ENCODE results near the gene ATG9A.

The ATG9A gene

DNA sequence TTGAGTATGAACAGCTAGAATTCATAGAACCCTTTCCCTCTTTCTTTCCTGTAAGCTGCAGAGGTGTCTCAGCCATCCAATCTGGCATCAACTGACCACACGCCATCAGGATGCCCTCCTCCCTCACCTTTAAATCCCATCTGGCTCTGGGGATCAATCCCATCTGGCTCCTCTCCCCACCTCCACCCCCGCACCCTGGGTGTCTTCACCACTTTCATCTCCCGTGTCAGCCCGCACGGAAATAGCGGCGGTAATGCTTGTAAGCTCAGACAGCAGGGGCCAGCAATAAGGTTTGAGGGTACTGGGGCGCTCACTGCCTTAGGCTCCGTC lies 23.1 kb upstream of the ATG9A start:
- DNase-seq (ENCODE audit: low spot score), result no peak

DNA sequence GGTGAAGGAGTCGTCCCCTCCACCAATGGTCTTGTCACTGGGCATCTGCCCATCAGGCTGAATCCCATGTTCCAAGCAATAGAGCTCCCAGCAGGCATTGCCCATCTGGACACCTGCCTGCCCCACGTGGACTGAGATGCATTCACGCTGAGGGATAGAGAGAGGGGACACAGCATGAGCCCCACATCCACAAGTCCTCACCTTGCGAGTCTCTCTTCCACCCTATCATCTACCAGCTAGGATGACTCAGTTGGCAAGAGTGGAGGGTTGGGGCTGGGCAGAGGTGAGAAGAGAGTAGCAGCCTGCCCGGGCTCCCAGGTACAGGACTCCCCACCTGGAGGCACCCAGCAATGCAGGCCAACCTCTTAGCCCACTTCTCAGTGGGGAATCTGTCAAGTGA lies 22.6 kb upstream of the ATG9A start:
- DNase-seq (ENCODE audit: low spot score), result peak; percentile 45

- DNase-seq (ENCODE audit: low spot score), result no peak
These were observed 22.2 kb upstream of the ATG9A start for GRCh38 chr2:219251656-219252055.

DNA sequence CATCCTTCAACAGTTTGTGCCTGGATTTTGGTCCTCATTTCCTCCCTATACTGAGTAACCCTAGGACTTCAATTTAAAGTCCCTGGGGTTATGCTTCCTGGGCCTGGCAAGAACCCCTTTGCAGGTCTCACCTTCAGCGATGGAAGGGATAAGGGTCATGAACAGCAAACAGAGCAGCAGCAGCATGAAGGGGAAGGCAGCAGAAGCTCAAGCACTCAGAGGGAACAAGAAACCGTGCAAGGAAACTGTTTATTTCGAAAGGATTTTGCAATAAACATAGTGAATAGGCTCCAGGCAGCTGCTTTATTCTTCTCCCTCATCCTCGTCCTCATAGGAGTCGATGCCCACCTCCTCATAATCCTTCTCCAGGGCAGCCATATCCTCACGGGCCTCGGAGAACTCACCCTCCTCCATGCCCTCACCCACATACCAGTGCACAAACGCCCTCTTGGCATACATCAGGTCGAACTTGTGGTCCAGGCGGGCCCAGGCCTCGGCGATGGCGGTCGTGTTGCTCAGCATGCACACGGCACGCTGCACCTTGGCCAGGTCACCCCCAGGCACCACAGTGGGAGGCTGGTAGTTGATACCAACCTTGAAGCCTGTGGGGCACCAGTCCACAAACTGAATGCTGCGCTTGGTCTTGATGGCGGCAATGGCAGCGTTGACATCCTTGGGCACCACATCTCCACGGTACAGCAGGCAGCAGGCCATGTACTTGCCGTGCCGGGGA lies 20.8 kb upstream of the ATG9A start:
- no peak for DNase-seq (ENCODE audit: low spot score)

DNA sequence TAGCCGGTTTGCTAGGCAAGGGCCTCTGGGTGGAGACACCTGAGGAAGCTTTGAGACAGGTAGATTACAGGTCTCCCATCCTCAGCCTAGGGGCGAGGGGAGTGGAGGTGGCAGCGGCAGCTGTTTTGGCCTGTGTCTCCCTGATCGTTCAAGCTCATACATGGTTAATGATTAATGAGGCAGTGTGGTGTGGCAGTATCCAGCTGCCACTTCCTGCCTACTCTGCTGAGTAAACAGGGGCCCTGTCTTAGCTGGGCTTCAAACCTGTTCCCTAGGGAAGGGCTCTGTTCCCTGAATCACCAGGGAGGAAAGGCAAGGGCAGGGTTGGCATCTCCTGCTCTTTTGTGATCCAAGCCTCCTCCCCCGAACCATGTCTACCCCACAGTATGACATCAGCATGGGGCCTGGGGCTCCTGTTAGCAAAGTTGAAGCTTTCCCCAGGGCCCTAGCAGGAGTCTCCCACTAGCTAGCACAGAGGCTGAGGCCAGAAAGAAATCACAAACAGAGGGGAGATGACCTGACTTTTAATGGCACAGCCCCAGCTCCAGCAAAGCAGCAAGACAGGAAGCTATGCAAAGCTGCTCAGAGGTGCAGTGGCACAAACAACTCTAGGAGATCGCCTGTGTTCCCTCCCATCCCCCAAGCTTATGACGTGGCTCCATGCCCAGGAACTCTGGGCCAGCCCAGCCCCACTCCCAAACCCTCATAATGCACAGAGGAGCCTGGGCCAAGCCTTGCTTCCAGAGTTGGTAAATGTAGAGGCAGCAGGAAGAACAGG lies 20.0 kb upstream of the ATG9A start:
- peak; percentile 78 for DNase-seq (ENCODE audit: low spot score)

DNA sequence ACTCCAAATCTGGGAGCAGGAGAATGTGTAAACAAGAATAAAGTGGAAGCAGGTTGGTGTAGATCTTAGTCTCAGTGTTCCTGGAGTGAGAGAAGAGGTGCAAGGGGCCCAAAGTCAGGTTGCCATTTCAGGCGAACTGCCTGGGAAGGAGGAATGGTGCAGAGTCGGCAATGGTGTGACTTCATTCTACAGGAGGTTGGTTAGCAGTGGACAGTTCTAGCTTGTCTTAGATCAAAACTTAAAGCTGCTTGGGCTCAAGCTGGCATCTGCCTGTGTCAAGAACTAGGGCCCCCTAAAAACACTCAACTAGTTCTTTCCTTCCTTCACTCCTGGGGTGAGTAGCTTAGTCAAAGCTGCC lies 19.4 kb upstream of the ATG9A start:
- peak; percentile 17 for DNase-seq (ENCODE audit: low spot score)

GRCh38 chr2:219247678-219248642 lies 18.5 kb upstream of the ATG9A start:
- DNase-seq (ENCODE audit: low spot score), result no peak

DNA sequence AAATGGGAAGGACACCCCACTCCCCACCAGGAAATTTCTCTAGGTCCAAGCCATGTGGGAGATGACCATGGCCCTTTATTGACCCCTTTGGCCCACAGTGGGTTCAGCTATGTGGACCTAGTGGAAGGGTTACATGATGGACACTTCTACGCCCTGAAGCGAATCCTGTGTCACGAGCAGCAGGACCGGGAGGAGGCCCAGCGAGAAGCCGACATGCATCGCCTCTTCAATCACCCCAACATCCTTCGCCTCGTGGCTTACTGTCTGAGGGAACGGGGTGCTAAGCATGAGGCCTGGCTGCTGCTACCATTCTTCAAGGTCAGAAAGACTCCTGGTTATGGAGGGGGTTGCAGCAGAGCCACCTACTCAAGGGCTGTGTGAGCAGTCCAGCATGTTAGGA lies 17.1 kb upstream of the ATG9A start:
- DNase-seq (ENCODE audit: low spot score), result no peak

DNA sequence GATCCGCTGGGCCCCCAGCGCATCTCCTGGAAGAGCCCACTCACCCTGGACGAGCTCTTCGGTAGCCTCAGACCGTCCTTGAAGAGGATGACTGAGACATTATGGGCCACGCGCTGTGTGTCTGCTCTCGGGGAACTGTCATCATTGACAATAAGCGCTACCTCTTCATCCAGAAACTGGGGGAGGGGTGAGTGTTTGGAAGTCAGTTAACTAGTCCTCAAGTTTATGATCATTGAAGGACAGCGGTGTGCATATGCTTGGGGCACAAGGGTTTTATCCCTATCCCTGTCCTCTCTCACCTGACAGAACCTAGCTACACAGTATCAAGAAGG lies 16.4 kb upstream of the ATG9A start:
- no peak for DNase-seq (ENCODE audit: low spot score)

- DNase-seq (ENCODE audit: low spot score), result peak; percentile 94
These were observed 15.9 kb upstream of the ATG9A start, which contains the start of the genes GLB1L and STK16 for GRCh38 chr2:219245148-219245898. GLB1L (minus strand) TSS chr2:219245444; CDS start chr2:219243573, 1,871 bp downstream. STK16 (plus strand) TSS chr2:219245479; CDS start chr2:219246000, 521 bp downstream.

DNA sequence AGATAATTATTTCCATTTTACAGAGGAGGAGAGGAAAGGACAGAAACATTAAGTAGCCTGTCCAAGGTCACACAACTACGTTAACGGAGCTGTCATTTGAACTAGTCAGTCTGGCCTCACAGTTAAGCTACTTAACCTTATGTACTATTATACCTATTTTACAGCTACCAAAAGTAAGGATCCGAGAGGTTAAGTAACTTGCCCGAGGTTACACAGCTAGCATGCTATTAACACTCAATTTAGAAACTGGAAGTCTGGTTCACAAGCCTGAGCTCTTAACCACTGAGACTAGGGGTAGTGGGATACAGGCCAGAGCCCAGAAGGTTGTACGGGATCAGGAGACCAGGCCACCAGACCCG lies 15.3 kb upstream of the ATG9A start:
- DNase-seq (ENCODE audit: low spot score), result no peak

- DNase-seq (ENCODE audit: low spot score), result no peak
These were observed 13.9 kb upstream of the ATG9A start for GRCh38 chr2:219243291-219243761.

DNA sequence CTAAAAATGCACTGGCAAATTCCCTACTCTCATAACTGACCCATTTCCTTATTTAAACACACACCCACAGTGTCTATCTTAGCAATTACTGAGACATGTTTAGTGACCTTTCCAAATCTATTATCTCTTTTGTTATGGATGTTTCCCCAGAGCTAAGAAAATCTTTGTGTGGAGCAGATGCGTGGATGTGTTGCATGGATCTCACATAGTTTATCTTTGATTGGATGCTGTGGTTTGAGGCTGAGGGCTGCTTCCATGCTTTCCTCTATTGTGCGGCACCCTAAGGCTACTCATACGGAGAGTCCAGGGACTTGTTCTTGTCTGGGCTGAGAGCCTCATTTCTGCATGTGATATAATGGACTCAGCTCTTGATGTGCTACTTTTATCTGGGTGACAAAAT lies 4.9 kb upstream of the ATG9A start:
- no peak for DNase-seq (ENCODE audit: low spot score)

DNA sequence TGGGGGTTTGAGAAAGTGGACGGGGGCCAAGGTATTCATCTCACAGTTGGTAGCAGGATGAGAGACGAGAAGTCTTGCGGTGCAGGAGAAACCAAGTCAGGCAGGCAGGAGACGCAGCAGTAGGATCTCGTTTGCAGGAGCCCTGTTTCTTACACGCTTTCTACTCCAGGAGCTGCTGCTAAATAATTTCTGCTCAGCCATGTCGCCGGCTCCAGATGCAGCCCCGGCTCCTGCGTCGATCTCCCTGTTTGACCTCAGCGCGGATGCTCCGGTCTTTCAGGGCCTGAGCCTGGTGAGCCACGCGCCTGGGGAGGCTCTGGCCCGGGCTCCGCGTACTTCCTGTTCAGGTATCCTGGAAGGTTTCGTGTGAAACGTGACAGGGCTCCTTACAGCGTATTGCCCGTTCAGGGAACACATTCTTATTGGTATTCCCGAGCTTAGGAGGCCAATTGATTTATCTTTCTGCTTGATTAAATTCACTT lies 664 bp upstream of the ATG9A start:
- DNase-seq (ENCODE audit: low spot score), result peak; percentile 65

GRCh38 chr2:219228911-219229304 lies 528 bp downstream of the ATG9A start:
- DNase-seq (ENCODE audit: low spot score), result no peak

DNA sequence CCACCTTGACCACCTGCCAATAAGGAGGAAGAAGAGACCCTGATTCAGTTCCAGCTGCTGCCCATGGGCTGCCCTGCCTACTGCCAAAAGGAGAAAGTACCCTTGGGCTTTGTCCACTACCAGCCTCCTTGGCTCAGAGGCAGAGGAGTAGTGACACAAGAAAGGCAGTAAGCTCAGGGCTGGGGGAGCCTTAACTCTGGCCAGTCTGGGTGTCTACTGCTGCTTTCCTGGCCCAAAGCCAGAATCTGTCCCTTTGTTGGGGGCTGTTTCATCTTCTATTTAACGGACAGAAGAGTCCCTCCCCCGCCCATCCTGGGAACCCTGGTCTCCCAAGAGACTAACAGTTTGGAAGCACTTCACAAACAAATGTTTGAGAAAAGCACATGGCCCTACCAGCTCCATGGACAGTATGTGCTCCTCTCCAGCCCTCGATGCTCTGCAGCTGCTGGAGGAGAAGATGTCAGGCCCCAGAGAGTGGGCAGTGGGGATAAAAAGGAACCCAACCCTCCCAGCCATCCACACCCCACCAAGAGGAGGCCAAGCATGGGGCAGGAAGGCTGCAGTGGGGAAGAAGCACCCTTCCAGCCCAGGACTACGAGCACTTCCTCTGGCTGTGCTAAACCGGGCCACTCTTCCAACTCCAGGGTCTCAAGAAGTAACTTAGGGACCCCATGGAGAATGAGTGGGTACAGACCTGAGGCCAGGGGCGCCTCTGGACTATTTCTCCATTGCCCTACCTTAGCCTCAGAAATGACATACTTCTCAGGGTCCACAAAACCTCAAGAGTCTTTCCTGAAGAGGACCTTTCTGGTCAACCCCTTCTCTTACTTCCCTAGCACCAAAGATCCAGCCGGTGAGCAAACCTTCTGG lies 1.2 kb downstream of the ATG9A start:
- DNase-seq (ENCODE audit: low spot score), result peak; percentile 62

- no peak for DNase-seq (ENCODE audit: low spot score)
These were observed 4.1 kb downstream of the ATG9A start for GRCh38 chr2:219225350-219225749.

GRCh38 chr2:219223831-219224610 lies 5.4 kb downstream of the ATG9A start:
- no peak for DNase-seq (ENCODE audit: low spot score)

GRCh38 chr2:219221957-219222518 lies 7.4 kb downstream of the ATG9A start:
- DNase-seq (ENCODE audit: low spot score), result no peak

Measured in hematopoietic multipotent progenitor cell treated with erythropoietin and hydrocortisone succinate and interleukin-3 and kit ligand, for 17 days (in vitro differentiated cells).